ENCODE data around the gene EOLA1.
"Not testable (repeated sequence)": the region's sequence is repeated elsewhere in the genome, so short reads cannot be mapped to it uniquely, and the experiment has no call there.

EOLA1 gene

GRCh38 chrX:149546962-149547361 is 6.2 kb downstream of the EOLA1 start:
- DNase-seq, result not testable (repeated sequence)

GRCh38 chrX:149547782-149548181 is 7.0 kb downstream of the EOLA1 start:
- DNase-seq, result not testable (repeated sequence)

- DNase-seq, result not testable (repeated sequence)
These were observed 8.9 kb downstream of the EOLA1 start, which contains the start of gene HSFX3 for GRCh38 chrX:149549701-149550100. TSS of gene HSFX3 (minus strand) at chrX:149549924. CDS start at chrX:149549852, 72 bp downstream.

- DNase-seq, result not testable (repeated sequence)
These were observed 9.6 kb downstream of the EOLA1 start for GRCh38 chrX:149550454-149550853.

- DNase-seq, result not testable (repeated sequence)
These were observed 10.6 kb downstream of the EOLA1 start for GRCh38 chrX:149551245-149551938.

- DNase-seq, result not testable (repeated sequence)
These were observed 11.1 kb downstream of the EOLA1 start for GRCh38 chrX:149551939-149552248.

GRCh38 chrX:149555251-149555650 is 14.4 kb downstream of the EOLA1 start:
- not testable (repeated sequence) for DNase-seq

- DNase-seq, result no peak
These were observed 22.5 kb downstream of the EOLA1 start for GRCh38 chrX:149563359-149563758.

GRCh38 chrX:149567621-149568417 is 27.0 kb downstream of the EOLA1 start:
- DNase-seq, result no peak

GRCh38 chrX:149568701-149569296 is 28.0 kb downstream of the EOLA1 start:
- peak; percentile 6 for DNase-seq

GRCh38 chrX:149569770-149570169 is 29.0 kb downstream of the EOLA1 start:
- no peak for DNase-seq

GRCh38 chrX:149570668-149571067 is 29.9 kb downstream of the EOLA1 start:
- peak; percentile 1 for DNase-seq

- DNase-seq, result no peak
These were observed 31.0 kb downstream of the EOLA1 start for GRCh38 chrX:149571770-149572169.

- DNase-seq, result no peak
These were observed 31.9 kb downstream of the EOLA1 start for GRCh38 chrX:149572743-149573142.

- DNase-seq, result not testable (repeated sequence)
These were observed 32.6 kb downstream of the EOLA1 start for GRCh38 chrX:149573456-149573855.

- DNase-seq, result not testable (repeated sequence)
These were observed 44.8 kb downstream of the EOLA1 start for GRCh38 chrX:149585631-149586030.

- DNase-seq, result not testable (repeated sequence)
These were observed 46.5 kb downstream of the EOLA1 start, which contains the start of gene MAGEA9B for GRCh38 chrX:149587359-149587758. TSS of gene MAGEA9B (minus strand) at chrX:149587459. CDS start at chrX:149583179, 4,280 bp downstream.

- not testable (repeated sequence) for DNase-seq
These were observed 50.2 kb downstream of the EOLA1 start for GRCh38 chrX:149590993-149591392.

- DNase-seq, result not testable (repeated sequence)
These were observed 54.4 kb downstream of the EOLA1 start, which contains the start of gene HSFX2 for GRCh38 chrX:149595214-149595613. TSS of gene HSFX2 (minus strand) at chrX:149595314. CDS start at chrX:149594700, 614 bp downstream.

- not testable (repeated sequence) for DNase-seq
These were observed 55.1 kb downstream of the EOLA1 start for GRCh38 chrX:149595943-149596342.

Data from NCI-H2029 (cell line).